ENCODE data around the gene SLC35B2.

DNA sequence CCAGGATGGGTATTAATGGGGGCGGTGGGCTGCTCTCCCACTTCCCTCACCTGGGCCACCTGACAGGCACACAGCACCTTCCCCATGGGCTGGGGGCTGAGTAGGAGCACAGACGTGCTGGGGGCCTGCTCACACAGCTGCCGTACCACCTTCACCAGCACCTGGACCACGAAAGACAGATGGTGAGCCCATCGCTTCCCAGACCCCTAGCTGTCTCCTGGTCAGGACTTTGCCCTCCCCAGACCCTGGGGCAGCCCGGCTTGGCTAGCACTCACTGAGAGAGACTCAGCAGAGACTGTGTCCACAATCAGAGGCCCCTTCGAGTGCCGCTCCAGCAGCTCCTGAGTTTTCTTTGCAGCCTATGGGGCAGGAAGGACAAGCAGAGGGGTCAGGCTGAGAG, 43.8 kb upstream of the SLC35B2 start:
- TF ChIP-seq, protein P1, sequence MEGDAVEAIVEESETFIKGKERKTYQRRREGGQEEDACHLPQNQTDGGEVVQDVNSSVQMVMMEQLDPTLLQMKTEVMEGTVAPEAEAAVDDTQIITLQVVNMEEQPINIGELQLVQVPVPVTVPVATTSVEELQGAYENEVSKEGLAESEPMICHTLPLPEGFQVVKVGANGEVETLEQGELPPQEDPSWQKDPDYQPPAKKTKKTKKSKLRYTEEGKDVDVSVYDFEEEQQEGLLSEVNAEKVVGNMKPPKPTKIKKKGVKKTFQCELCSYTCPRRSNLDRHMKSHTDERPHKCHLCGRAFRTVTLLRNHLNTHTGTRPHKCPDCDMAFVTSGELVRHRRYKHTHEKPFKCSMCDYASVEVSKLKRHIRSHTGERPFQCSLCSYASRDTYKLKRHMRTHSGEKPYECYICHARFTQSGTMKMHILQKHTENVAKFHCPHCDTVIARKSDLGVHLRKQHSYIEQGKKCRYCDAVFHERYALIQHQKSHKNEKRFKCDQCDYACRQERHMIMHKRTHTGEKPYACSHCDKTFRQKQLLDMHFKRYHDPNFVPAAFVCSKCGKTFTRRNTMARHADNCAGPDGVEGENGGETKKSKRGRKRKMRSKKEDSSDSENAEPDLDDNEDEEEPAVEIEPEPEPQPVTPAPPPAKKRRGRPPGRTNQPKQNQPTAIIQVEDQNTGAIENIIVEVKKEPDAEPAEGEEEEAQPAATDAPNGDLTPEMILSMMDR (IDR thresholded peaks at IDR 0.05), result no peak
- TF ChIP-seq POLR2A (IDR thresholded peaks at IDR 0.05) (no peak), POLR2AphosphoS5 (IDR thresholded peaks at IDR 0.05) (no peak)
